ENCODE measurements around the gene CADM2. TPM values are rescaled to one million over a fixed set of nuclear protein-coding genes. Genes with fewer than 3 reads are reported as not detected.
A peak's percentile ranks its signal among the peaks of the same experiment; 100 is the strongest.

Gene CADM2
- total RNA-seq, 1 experiment from 2014 or later, result 0.64 TPM

DNA sequence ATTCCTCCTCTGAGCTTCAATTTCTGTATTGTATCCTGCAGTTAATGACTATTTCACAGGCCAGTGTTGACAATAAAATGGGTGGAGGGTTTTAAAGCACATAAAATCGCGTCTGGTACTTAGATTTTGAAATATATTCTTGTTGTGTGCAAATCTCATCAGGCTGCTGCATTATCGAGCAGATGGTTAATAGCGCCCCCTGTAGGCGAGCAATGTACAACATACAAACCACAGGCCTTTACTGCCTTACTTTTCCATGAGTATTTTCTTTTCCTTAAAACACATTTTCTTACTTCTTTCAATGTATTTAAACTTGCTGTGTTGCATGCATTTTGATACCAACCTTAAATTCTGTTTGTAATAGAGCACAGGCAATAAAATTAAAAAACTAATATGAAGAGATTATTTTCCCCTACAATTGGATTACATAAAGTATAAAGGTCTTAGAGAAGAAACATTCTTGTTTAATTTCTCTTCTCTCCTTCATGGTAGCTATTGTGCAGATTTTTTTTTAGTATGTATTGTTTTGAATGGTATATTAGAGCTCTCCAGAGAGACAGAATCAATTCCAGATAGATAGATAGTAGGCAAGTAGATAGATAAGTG, 608.4 kb downstream of the CADM2 start:
- H3K9me3 ChIP-seq (ENCODE audit: control insufficient read depth, insufficient read depth, low read depth, low read length), result no peaks in the 10 kb centered on the region
- no peak overlapping the region for H3K4me3 ChIP-seq (ENCODE audit: low read depth in 2 of 2, low read length in 2 of 2)
- H3K4me1 ChIP-seq (ENCODE audit: control insufficient read depth, insufficient read depth, low read length), result no peaks in the 10 kb centered on the region
- TF ChIP-seq, protein P1, sequence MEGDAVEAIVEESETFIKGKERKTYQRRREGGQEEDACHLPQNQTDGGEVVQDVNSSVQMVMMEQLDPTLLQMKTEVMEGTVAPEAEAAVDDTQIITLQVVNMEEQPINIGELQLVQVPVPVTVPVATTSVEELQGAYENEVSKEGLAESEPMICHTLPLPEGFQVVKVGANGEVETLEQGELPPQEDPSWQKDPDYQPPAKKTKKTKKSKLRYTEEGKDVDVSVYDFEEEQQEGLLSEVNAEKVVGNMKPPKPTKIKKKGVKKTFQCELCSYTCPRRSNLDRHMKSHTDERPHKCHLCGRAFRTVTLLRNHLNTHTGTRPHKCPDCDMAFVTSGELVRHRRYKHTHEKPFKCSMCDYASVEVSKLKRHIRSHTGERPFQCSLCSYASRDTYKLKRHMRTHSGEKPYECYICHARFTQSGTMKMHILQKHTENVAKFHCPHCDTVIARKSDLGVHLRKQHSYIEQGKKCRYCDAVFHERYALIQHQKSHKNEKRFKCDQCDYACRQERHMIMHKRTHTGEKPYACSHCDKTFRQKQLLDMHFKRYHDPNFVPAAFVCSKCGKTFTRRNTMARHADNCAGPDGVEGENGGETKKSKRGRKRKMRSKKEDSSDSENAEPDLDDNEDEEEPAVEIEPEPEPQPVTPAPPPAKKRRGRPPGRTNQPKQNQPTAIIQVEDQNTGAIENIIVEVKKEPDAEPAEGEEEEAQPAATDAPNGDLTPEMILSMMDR (IDR thresholded peaks at IDR 0.05), result peak; percentile 62; the same call in 1 of the 2 replicates
- TF ChIP-seq, protein P2, sequence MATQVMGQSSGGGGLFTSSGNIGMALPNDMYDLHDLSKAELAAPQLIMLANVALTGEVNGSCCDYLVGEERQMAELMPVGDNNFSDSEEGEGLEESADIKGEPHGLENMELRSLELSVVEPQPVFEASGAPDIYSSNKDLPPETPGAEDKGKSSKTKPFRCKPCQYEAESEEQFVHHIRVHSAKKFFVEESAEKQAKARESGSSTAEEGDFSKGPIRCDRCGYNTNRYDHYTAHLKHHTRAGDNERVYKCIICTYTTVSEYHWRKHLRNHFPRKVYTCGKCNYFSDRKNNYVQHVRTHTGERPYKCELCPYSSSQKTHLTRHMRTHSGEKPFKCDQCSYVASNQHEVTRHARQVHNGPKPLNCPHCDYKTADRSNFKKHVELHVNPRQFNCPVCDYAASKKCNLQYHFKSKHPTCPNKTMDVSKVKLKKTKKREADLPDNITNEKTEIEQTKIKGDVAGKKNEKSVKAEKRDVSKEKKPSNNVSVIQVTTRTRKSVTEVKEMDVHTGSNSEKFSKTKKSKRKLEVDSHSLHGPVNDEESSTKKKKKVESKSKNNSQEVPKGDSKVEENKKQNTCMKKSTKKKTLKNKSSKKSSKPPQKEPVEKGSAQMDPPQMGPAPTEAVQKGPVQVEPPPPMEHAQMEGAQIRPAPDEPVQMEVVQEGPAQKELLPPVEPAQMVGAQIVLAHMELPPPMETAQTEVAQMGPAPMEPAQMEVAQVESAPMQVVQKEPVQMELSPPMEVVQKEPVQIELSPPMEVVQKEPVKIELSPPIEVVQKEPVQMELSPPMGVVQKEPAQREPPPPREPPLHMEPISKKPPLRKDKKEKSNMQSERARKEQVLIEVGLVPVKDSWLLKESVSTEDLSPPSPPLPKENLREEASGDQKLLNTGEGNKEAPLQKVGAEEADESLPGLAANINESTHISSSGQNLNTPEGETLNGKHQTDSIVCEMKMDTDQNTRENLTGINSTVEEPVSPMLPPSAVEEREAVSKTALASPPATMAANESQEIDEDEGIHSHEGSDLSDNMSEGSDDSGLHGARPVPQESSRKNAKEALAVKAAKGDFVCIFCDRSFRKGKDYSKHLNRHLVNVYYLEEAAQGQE (IDR thresholded peaks at IDR 0.05; ENCODE audit: insufficient read depth in 1 of 2, low read depth in 2 of 2, low read length in 1 of 2), result no peak
- TF ChIP-seq POLR2AphosphoS5 (IDR thresholded peaks at IDR 0.05; ENCODE audit: low read depth, low read length) (no peak), TCF7L2 (IDR thresholded peaks at IDR 0.05; ENCODE audit: low read depth, low read length) (no peak), SIN3A (IDR thresholded peaks at IDR 0.05; ENCODE audit: borderline replicate concordance, insufficient read depth, low read depth, low read length) (no peak)
- H3K36me3 ChIP-seq (ENCODE audit: control insufficient read depth, insufficient read depth, low read length), result no peaks in the 10 kb centered on the region
- no peaks in the 10 kb centered on the region for H3K27me3 ChIP-seq (ENCODE audit: control insufficient read depth, insufficient read depth, low read length)
- no peak overlapping the region for H3K27ac ChIP-seq (ENCODE audit: low read length)
- ChIA-PET CTCF (no interaction called here), POLR2A (no interaction called here)
- no peak for ATAC-seq
- intact Hi-C loops (cut with micrococcal nuclease; ENCODE audit: unreplicated experiment) (no loop called here), in situ Hi-C loops (cut with HindIII; ENCODE audit: low pct_unique_long_range_greater_than_20kb, low sequenced_read_pairs) (no loop called here)
- BruUV-seq (replicated peaks), result no TSS peak
- DNase-seq (ENCODE audit: low read depth, low spot score), result no peak

DNA sequence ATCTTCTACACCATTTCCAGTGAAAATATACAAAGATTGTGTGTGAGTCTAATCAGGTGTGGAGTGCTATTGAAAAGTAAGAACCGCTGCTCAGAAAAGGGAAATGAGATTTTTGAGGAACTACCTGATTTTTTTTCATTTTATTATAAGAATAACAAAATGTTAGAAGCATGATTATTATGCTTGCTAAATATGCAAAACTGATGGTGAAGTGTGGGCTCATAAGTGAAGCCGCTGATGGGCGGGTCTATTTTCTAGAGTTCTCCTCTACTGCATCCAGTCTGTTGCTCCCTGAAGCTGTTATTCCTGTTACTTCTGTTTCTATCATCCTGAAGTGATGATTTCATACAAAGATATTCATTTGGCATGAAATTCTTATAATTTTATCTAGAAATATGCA, 612.0 kb downstream of the CADM2 start:
- in situ Hi-C loops (cut with HindIII; ENCODE audit: low pct_unique_long_range_greater_than_20kb, low sequenced_read_pairs), result no loop called here
- intact Hi-C loops (cut with micrococcal nuclease; ENCODE audit: unreplicated experiment), result loop anchor here (10.0 kb wide), 2 partner anchors 206 to 1026 kb away; no protein-coding TSS in a partner anchor
- no peak for DNase-seq (ENCODE audit: low read depth, low spot score)
- BruUV-seq (replicated peaks), result no TSS peak
- no peaks in the 10 kb centered on the region for H3K36me3 ChIP-seq (ENCODE audit: control insufficient read depth, insufficient read depth, low read length)
- CTCF ChIA-PET, result interaction anchor here (0.9 kb wide), 1 partner anchor 29 kb away, joined by 3 read pairs; no protein-coding TSS in a partner anchor
- no peaks in the 10 kb centered on the region for H3K9me3 ChIP-seq (ENCODE audit: control insufficient read depth, insufficient read depth, low read depth, low read length)
- POLR2A ChIA-PET, result no interaction called here
- no peaks in the 10 kb centered on the region for H3K4me1 ChIP-seq (ENCODE audit: control insufficient read depth, insufficient read depth, low read length)
- no peaks in the 10 kb centered on the region for H3K27me3 ChIP-seq (ENCODE audit: control insufficient read depth, insufficient read depth, low read length)
- H3K27ac ChIP-seq (ENCODE audit: low read length), result no peak overlapping the region
- TF ChIP-seq, protein P1 (IDR thresholded peaks at IDR 0.05), result no peak
- TF ChIP-seq, protein P2 (IDR thresholded peaks at IDR 0.05; ENCODE audit: insufficient read depth in 1 of 2, low read depth in 2 of 2, low read length in 1 of 2), result no peak
- TF ChIP-seq POLR2AphosphoS5 (IDR thresholded peaks at IDR 0.05; ENCODE audit: low read depth, low read length) (no peak), SIN3A (IDR thresholded peaks at IDR 0.05; ENCODE audit: borderline replicate concordance, insufficient read depth, low read depth, low read length) (no peak), TCF7L2 (IDR thresholded peaks at IDR 0.05; ENCODE audit: low read depth, low read length) (no peak)
- H3K4me3 ChIP-seq (ENCODE audit: low read depth in 2 of 2, low read length in 2 of 2), result no peak overlapping the region
- no peak for ATAC-seq
